GM12875 (cell line): Measurements from ENCODE around the gene RAD18.

Source experiments
- H3K4me3 ChIP-seq: one replicate; pipeline ENCODE4 v1.5.1; 2011; ENCODE audit warnings: low read depth, low read length, control low read depth
- TF ChIP-seq, protein P1 (sequence below): IDR thresholded peaks from 2 replicates; pipeline ENCODE4 v1.5.1; 2011; ENCODE audit warnings: low read depth, mild to moderate bottlenecking, control low read depth, inconsistent platforms, low read length, moderate library complexity, borderline replicate concordance; ENCODE audit not compliant: insufficient read depth

Gene RAD18

GRCh38 chr3:8985411-8985831, 22.1 kb upstream of the RAD18 start:
- TF ChIP-seq, protein P1, sequence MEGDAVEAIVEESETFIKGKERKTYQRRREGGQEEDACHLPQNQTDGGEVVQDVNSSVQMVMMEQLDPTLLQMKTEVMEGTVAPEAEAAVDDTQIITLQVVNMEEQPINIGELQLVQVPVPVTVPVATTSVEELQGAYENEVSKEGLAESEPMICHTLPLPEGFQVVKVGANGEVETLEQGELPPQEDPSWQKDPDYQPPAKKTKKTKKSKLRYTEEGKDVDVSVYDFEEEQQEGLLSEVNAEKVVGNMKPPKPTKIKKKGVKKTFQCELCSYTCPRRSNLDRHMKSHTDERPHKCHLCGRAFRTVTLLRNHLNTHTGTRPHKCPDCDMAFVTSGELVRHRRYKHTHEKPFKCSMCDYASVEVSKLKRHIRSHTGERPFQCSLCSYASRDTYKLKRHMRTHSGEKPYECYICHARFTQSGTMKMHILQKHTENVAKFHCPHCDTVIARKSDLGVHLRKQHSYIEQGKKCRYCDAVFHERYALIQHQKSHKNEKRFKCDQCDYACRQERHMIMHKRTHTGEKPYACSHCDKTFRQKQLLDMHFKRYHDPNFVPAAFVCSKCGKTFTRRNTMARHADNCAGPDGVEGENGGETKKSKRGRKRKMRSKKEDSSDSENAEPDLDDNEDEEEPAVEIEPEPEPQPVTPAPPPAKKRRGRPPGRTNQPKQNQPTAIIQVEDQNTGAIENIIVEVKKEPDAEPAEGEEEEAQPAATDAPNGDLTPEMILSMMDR, result no peak
- H3K4me3 ChIP-seq, result no peak overlapping the region

DNA sequence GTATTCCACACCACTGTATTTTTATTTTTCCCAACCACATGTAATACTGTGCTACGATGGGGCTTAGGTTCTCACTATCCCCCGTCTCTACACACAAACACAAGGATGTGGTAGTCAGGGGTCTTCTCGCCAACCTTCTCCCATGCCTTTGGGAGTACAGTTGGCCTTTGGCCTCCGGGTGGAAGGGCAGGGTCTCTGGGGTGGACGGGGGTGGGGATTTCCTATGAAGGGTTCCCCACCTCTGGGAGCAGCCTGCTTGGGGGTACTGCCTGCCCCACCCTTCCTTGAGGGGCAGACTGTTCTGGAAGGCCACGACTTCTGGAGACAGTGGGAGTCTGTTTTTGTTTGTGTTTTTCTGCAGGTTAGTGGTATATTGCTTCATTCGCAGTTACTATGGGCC, 21.3 kb upstream of the RAD18 start:
- TF ChIP-seq, protein P1, result no peak
- no peak overlapping the region for H3K4me3 ChIP-seq

GRCh38 chr3:8984081-8984480, 20.8 kb upstream of the RAD18 start:
- H3K4me3 ChIP-seq, result no peak overlapping the region
- TF ChIP-seq, protein P1, result no peak

DNA sequence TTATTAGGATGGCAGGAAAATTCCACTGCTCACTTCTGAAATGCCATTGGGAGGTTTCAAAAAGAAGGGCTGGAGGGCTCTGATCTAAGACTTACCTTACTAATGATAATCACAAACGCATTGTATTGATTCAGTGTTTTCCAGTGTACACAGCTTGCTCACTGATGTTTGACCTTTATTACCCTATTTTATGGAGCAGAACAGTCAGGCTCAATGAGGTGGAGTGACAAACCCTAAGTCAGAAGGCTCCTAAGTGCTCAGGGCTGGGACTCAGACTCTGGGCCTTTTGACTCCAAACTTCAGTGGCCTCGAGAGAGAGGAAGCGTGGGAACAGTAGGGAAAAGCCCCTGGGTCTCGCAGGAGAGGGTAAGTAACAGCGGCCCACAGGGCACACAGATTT, 20.3 kb upstream of the RAD18 start:
- H3K4me3 ChIP-seq, result no peak overlapping the region
- TF ChIP-seq, protein P1, result no peak

GRCh38 chr3:8983026-8983425, 19.8 kb upstream of the RAD18 start:
- TF ChIP-seq, protein P1, result no peak
- no peak overlapping the region for H3K4me3 ChIP-seq

GRCh38 chr3:8982509-8982908, 19.2 kb upstream of the RAD18 start:
- no peak overlapping the region for H3K4me3 ChIP-seq
- TF ChIP-seq, protein P1, result no peak

- TF ChIP-seq, protein P1, result no peak
- H3K4me3 ChIP-seq, result no peak overlapping the region
Observed at GRCh38 chr3:8981700-8982099, 18.4 kb upstream of the RAD18 start.
